ENCODE results near the gene TRMT44.

TRMT44 gene

GRCh38 chr4:8463811-8464210 is 23.2 kb downstream of the TRMT44 start:
- POLR2A ChIA-PET = no interaction called here
- TF ChIP-seq SP1 (IDR thresholded peaks at IDR 0.05) (no peak), FOXM1 (IDR thresholded peaks at IDR 0.05; ENCODE audit: borderline replicate concordance) (no peak), LEF1 (IDR thresholded peaks at IDR 0.05; ENCODE audit: borderline replicate concordance) (no peak), CTBP1 (IDR thresholded peaks at IDR 0.05; ENCODE audit: borderline replicate concordance) (no peak), SUZ12 (IDR thresholded peaks at IDR 0.05) (no peak), FOXA1 (IDR thresholded peaks at IDR 0.05) (no peak), ZNF384 (IDR thresholded peaks at IDR 0.05) (no peak), HDGF (IDR thresholded peaks at IDR 0.05; ENCODE audit: borderline replicate concordance) (no peak), NFRKB (IDR thresholded peaks at IDR 0.05) (no peak), L3MBTL2 (conservative IDR thresholded peaks at IDR 0.05) (no peak), ARNT (IDR thresholded peaks at IDR 0.05) (no peak), FOXK2 (IDR thresholded peaks at IDR 0.05) (no peak), PKNOX1 (IDR thresholded peaks at IDR 0.05) (no peak), BHLHE40 (IDR thresholded peaks at IDR 0.05; ENCODE audit: borderline replicate concordance) (no peak)
- CTCF ChIA-PET = interaction anchor here (0.7 kb wide), 1 partner anchor 122 kb away, joined by 3 read pairs; no protein-coding TSS in a partner anchor
- no peak for DNase-seq (ENCODE audit: extremely low spot score)

GRCh38 chr4:8464381-8464780 is 23.8 kb downstream of the TRMT44 start:
- no peak for TF ChIP-seq L3MBTL2 (conservative IDR thresholded peaks at IDR 0.05)
- DNase-seq (ENCODE audit: extremely low spot score) = no peak
- CTCF ChIA-PET = no interaction called here
- POLR2A ChIA-PET = no interaction called here

GRCh38 chr4:8465615-8466611 is 25.3 kb downstream of the TRMT44 start:
- TF ChIP-seq ELF4 (IDR thresholded peaks at IDR 0.05) = no peak
- TF ChIP-seq ARNT (IDR thresholded peaks at IDR 0.05) = no peak
- TF ChIP-seq FOXA1 (IDR thresholded peaks at IDR 0.05) = no peak
- TF ChIP-seq PKNOX1 (IDR thresholded peaks at IDR 0.05) = no peak
- TF ChIP-seq L3MBTL2 (conservative IDR thresholded peaks at IDR 0.05) = no peak
- no peak for TF ChIP-seq BHLHE40 (IDR thresholded peaks at IDR 0.05; ENCODE audit: borderline replicate concordance)
- TF ChIP-seq HDGF (IDR thresholded peaks at IDR 0.05; ENCODE audit: borderline replicate concordance) = no peak
- no peak for TF ChIP-seq NFRKB (IDR thresholded peaks at IDR 0.05)
- no peak for TF ChIP-seq FOXK2 (IDR thresholded peaks at IDR 0.05)
- TF ChIP-seq LEF1 (IDR thresholded peaks at IDR 0.05; ENCODE audit: borderline replicate concordance) = no peak
- TF ChIP-seq SUZ12 (IDR thresholded peaks at IDR 0.05) = no peak
- no peak for TF ChIP-seq SP1 (IDR thresholded peaks at IDR 0.05)
- no peak for TF ChIP-seq CTBP1 (IDR thresholded peaks at IDR 0.05; ENCODE audit: borderline replicate concordance)
- no peak for TF ChIP-seq TARDBP (IDR thresholded peaks at IDR 0.05)
- TF ChIP-seq FOXM1 (IDR thresholded peaks at IDR 0.05; ENCODE audit: borderline replicate concordance) = no peak
- DNase-seq (ENCODE audit: extremely low spot score) = no peak
- ChIA-PET POLR2A (no interaction called here), CTCF (interaction anchor here (1.0 kb wide), 1 partner anchor 120 kb away, joined by 3 read pairs; no protein-coding TSS in a partner anchor)

- no peak for DNase-seq (ENCODE audit: extremely low spot score)
- ChIA-PET POLR2A (no interaction called here), CTCF (no interaction called here)
- no peak for TF ChIP-seq BHLHE40 (IDR thresholded peaks at IDR 0.05; ENCODE audit: borderline replicate concordance)
- TF ChIP-seq L3MBTL2 (conservative IDR thresholded peaks at IDR 0.05) = no peak
- no peak for TF ChIP-seq ELF4 (IDR thresholded peaks at IDR 0.05)
- TF ChIP-seq ARNT (IDR thresholded peaks at IDR 0.05) = no peak
- TF ChIP-seq TARDBP (IDR thresholded peaks at IDR 0.05) = no peak
- TF ChIP-seq PKNOX1 (IDR thresholded peaks at IDR 0.05) = no peak
- no peak for TF ChIP-seq SP1 (IDR thresholded peaks at IDR 0.05)
- TF ChIP-seq ZNF384 (IDR thresholded peaks at IDR 0.05) = no peak
- TF ChIP-seq HDGF (IDR thresholded peaks at IDR 0.05; ENCODE audit: borderline replicate concordance) = no peak
- no peak for TF ChIP-seq FOXA1 (IDR thresholded peaks at IDR 0.05)
- TF ChIP-seq LEF1 (IDR thresholded peaks at IDR 0.05; ENCODE audit: borderline replicate concordance) = no peak
These were observed 26.4 kb downstream of the TRMT44 start for GRCh38 chr4:8467016-8467415.

- CTCF ChIA-PET = interaction anchor here (0.6 to 2.9 kb wide), 8 partner anchors 10 to 247 kb away, joined by 3 to 7 read pairs (median 4); partner anchors contain the start of gene CPZ
- peak; percentile 85 for DNase-seq (ENCODE audit: extremely low spot score)
- POLR2A ChIA-PET = interaction anchor here (0.5 kb wide), 1 partner anchor 38 kb away, joined by 4 read pairs; no protein-coding TSS in a partner anchor
- no peak for TF ChIP-seq FOXA1 (IDR thresholded peaks at IDR 0.05)
- no peak for TF ChIP-seq ELF4 (IDR thresholded peaks at IDR 0.05)
- no peak for TF ChIP-seq FOXK2 (IDR thresholded peaks at IDR 0.05)
- no peak for TF ChIP-seq L3MBTL2 (conservative IDR thresholded peaks at IDR 0.05)
These were observed 28.4 kb downstream of the TRMT44 start for GRCh38 chr4:8468746-8469535.
